Epithelial cell of esophagus (primary cell): ENCODE data around the gene C5orf15.
"Not testable (repeated sequence)": the region's sequence is repeated elsewhere in the genome, so short reads cannot be mapped to it uniquely, and the experiment has no call there.

Experiments
- DNase-seq: peaks from one replicate; pipeline ENCODE4 v3.0.0; 2010; ENCODE audit warnings: low read depth
- H3K4me3 ChIP-seq: 2 replicates; pipeline ENCODE4 v1.5.1; 2011; ENCODE audit warnings: mild to moderate bottlenecking, low read length, control low read depth
- CTCF ChIP-seq: IDR thresholded peaks from 2 replicates; pipeline ENCODE4 v1.5.1; 2011; ENCODE audit warnings: low read depth, mild to moderate bottlenecking, low read length, control low read depth, inconsistent platforms; ENCODE audit not compliant: insufficient read depth; ENCODE audit errors: missing control alignments

The C5orf15 gene

DNA sequence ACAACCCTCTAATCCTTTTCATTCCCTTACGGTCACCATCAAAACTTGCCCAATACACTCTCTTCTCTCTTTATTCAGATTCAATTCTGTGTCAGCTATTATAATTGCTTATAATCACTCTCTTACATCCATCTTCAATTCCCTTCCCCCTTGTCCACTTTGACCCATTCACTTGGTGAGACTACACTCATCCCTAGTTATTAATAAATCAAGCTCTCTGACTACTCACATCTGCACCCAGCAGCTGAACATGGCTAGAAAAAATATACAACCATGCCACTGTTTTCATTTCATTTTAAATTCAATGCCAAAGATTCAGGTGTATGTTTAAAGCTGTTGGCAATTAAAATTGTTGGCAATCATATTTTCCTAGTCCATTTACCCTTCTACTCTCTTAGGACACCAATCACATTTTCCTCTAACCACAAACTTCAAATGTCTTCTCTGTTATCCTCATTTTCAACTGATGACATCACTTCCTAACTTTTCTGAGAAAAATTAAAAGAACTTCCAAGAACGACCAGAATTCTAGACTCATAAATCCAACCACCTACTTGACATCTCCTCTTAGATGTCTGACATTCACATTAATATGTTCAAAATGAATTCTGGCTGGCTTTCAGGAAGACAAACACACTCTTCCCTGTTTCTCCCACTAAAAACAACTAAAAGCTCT, 5.5 kb downstream of the C5orf15 start:
- DNase-seq = no peak
- H3K4me3 ChIP-seq = no peak overlapping the region
- no peak for TF ChIP-seq CTCF

- no peak overlapping the region for H3K4me3 ChIP-seq
- no peak for DNase-seq
- no peak for TF ChIP-seq CTCF
Observed at GRCh38 chr5:133962131-133962530, 6.3 kb downstream of the C5orf15 start.

DNA sequence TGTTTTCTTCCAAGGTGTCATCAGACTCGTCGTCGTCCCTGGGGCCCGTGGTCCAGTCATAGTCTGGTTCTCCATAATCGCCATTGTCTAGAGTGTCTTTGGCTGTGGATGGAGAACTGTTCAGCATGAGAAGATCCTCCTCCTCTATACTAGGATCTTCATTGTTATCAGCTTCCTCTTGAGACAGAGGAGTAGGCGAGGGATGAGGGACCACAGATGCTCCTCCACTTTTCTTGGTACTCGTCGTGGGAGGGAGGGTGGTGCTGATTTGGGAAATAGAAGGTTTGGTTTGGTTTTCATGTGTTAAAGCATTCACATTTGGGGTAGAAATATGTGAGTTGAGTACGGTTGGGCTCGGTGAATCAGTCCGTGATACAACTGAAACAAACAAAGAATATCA, 8.8 kb downstream of the C5orf15 start:
- no peak for TF ChIP-seq CTCF
- no peak for DNase-seq
- H3K4me3 ChIP-seq = no peak overlapping the region

DNA sequence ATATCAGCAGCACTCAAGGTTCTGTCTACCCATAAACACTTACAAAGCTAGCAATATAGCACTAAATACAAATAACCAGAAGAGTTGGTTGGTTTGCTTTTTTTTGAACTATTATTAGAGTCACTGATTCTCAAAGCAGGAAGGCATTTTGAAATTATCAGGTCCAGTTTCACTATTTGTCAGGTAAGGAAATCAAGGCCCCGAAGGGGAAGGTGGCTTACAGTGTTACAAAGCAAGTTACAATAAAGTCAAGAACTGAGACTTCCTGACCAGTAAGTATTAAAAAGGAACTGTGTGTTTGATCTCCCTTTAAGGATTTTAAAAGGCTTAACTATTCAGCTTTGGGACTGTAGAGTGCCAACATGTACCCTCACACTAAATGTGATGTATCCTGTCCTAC, 10.8 kb downstream of the C5orf15 start:
- DNase-seq = no peak
- H3K4me3 ChIP-seq = no peak overlapping the region
- no peak for TF ChIP-seq CTCF

DNA sequence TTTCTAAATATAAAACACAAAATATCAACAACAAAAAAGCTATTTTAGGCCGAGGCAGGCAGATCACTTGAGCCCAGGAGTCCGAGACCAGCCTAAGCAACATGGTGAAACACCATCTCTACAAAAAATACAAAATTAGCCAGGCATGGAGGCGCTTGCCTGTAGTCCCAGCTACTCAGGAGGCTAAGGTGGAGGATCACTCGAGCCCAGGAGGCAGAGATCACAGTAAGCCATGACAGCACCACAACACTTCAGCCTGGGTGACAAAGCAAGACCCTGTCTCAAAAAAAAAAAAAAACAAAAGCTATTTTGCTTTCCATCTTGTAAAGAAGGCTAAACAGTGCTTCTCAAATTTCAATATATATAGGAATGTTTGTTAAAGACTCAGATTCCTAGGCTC, 11.3 kb downstream of the C5orf15 start:
- no peak overlapping the region for H3K4me3 ChIP-seq
- DNase-seq = no peak
- no peak for TF ChIP-seq CTCF

- DNase-seq, H3K4me3 ChIP-seq: not testable (repeated sequence)
Observed at GRCh38 chr5:133956196-133956595, 12.2 kb downstream of the C5orf15 start.

- DNase-seq = no peak
- H3K4me3 ChIP-seq = no peak overlapping the region
- TF ChIP-seq CTCF = no peak
Observed at GRCh38 chr5:133953568-133954145, 14.8 kb downstream of the C5orf15 start.
